Neural cell (in vitro differentiated cells): Measurements from ENCODE around the gene IFIT2. TPM values are rescaled to one million over a fixed set of nuclear protein-coding genes. Genes with fewer than 3 reads are reported as not detected.
"Not testable (repeated sequence)": the region's sequence is repeated elsewhere in the genome, so short reads cannot be mapped to it uniquely, and the experiment has no call there.

Experiments used
- H2AFZ ChIP-seq: fragments of 200-600, 300-800 bp; sonication (generic), shearing (Covaris generic); 2 replicates; pipeline ENCODE4 v1.6.0; 2014; ENCODE audit warnings: low read depth, mild to moderate bottlenecking, antibody characterized with exemption, low read length, moderate library complexity
- H3F3A ChIP-seq: fragments of 200-600 bp; shearing (Covaris generic); 2 replicates; pipeline ENCODE4 v1.6.1; 2016; ENCODE audit warnings: mild to moderate bottlenecking, moderate library complexity, mixed read lengths, antibody characterized with exemption, low read length; ENCODE audit not compliant: insufficient read depth, poor library complexity, severe bottlenecking
- H3K27ac ChIP-seq: fragments of 200-600, 300-800 bp; sonication (generic), shearing (Covaris generic); 2 replicates; pipeline ENCODE4 v1.5.1; 2014; ENCODE audit warnings: mild to moderate bottlenecking, low read length, moderate library complexity
- H3K27me3 ChIP-seq: fragments of 300-800, 200-600 bp; sonication (generic), shearing (Covaris generic); 2 replicates; pipeline ENCODE4 v1.6.0; 2014; ENCODE audit warnings: mild to moderate bottlenecking, low read depth, low read length, moderate library complexity; ENCODE audit not compliant: insufficient read depth
- H3K36me3 ChIP-seq: fragments of 300-800, 200-600 bp; sonication (generic), shearing (Covaris generic); 2 replicates; pipeline ENCODE4 v1.5.1; 2014; ENCODE audit warnings: mild to moderate bottlenecking, antibody characterized with exemption, low read length, moderate library complexity; ENCODE audit not compliant: insufficient read depth
- H3K4me2 ChIP-seq: fragments of 300-800, 200-600 bp; sonication (generic), shearing (Covaris generic); 2 replicates; pipeline ENCODE4 v1.6.0; 2014; ENCODE audit warnings: mild to moderate bottlenecking, low read length
- H3K4me3 ChIP-seq: fragments of 300-800, 200-600 bp; sonication (generic), shearing (Covaris generic); 2 replicates; pipeline ENCODE4 v1.5.1; 2014; ENCODE audit warnings: mild to moderate bottlenecking, low read length, moderate library complexity
- H3K79me2 ChIP-seq: fragments of 200-600 bp; shearing (Covaris generic); replicated peaks from 2 replicates; pipeline ENCODE4 v1.6.0; 2014; ENCODE audit warnings: mild to moderate bottlenecking, low read length, moderate library complexity; ENCODE audit not compliant: insufficient read depth
- H3K9ac ChIP-seq: fragments of 300-800, 200-600 bp; sonication (generic), shearing (Covaris generic); 2 replicates; pipeline ENCODE4 v1.6.1; 2016; ENCODE audit warnings: mild to moderate bottlenecking, low read length, mixed read lengths
- H3K9me2 ChIP-seq: fragments of 200-600 bp; shearing (Covaris generic); 2 replicates; pipeline ENCODE4 v1.6.1; 2016; ENCODE audit warnings: mild to moderate bottlenecking, low read length, mixed read lengths; ENCODE audit not compliant: insufficient read depth
- H3K9me3 ChIP-seq: fragments of 200-600, 300-800 bp; sonication (generic), shearing (Covaris generic); 2 replicates; pipeline ENCODE4 v1.6.1; 2016; ENCODE audit warnings: mild to moderate bottlenecking, mixed run types, low read length, moderate library complexity, mixed read lengths
- H4K20me1 ChIP-seq: fragments of 200-600 bp; shearing (Covaris generic); 2 replicates; pipeline ENCODE4 v1.6.1; 2016; ENCODE audit warnings: mild to moderate bottlenecking, mixed run types; ENCODE audit not compliant: insufficient read depth
- EP300 ChIP-seq: fragments of 450-650 bp; conservative IDR thresholded peaks from 2 replicates; pipeline ENCODE4 v1.6.1; 2014; ENCODE audit warnings: antibody characterized with exemption, mild to moderate bottlenecking, moderate library complexity; ENCODE audit not compliant: poor library complexity, severe bottlenecking
- EZH2 ChIP-seq: fragments of 200-600, 300-800 bp; shearing (Covaris generic), sonication (generic); IDR thresholded peaks from 2 replicates; pipeline ENCODE4 v1.6.1; 2014; ENCODE audit warnings: antibody characterized with exemption, low read length, borderline replicate concordance, mild to moderate bottlenecking; ENCODE audit not compliant: insufficient read depth, poor library complexity, severe bottlenecking
- MXI1 ChIP-seq: fragments of 450-650 bp; conservative IDR thresholded peaks from 2 replicates; pipeline ENCODE4 v1.6.1; 2014; ENCODE audit warnings: antibody characterized with exemption, mild to moderate bottlenecking; ENCODE audit not compliant: poor library complexity, severe bottlenecking
- POLR2AphosphoS5 ChIP-seq: IDR thresholded peaks from 2 replicates; pipeline ENCODE4 v1.6.1; 2012
- RAD21 ChIP-seq: fragments of 450-650 bp; conservative IDR thresholded peaks from 2 replicates; pipeline ENCODE4 v1.6.1; 2014; ENCODE audit warnings: antibody characterized with exemption, mild to moderate bottlenecking, moderate library complexity
- polyA plus RNA-seq: library from polyadenylated mRNA; depleted of rRNA; stranded (reverse); fragments of >200 nt; gene quantifications from 2 replicates; pipeline ENCODE4 v1.2.3, GENCODE V29; 2014
- TF ChIP-seq, protein P1 (sequence below): IDR thresholded peaks from 2 replicates; pipeline ENCODE4 v1.6.1; 2012; ENCODE audit warnings: borderline replicate concordance

The IFIT2 gene
- polyA plus RNA-seq, 1 donor from 2014 or later, result 0.26 TPM

DNA sequence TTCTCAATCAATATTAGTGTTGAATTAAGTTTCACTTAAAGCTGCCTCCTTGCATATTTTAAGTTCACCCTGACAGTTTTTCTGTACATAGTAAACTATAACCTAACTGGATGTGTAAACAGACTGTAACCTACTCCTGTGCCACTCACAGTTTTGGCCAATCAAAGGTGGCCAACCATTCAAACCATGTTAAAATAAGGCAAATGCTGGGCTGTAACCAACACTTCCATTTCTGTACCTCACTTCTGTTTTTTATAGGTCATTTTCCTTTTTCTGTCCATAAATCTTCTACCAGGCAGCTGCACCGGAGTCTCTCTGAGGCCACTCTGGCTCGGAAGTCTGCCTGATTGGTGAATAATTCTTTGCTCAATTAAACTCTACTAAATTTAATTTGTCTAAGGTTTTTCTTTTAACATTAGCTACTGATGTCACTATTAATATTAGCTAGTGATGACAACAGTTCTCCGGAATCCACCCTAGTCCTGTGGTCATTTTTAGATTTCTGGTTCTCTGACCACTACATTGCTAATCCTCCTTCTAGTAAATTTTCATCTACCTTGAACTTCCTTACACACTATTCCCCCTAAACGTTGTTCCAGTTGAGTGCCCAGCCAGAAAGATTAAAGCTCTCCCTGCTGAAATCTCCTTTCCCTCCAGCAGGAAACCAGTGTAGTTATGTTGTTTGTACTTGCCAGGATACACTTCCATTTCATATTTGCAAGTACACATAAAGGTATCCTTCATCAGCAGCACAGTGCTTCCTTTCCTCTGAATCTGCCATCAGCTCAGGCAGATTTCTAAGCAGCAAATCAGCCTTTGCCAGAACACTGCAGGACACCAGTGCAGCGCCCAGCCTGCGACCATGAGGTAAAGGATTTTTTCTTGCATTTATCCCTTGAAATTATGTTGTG is 18.6 kb upstream of the IFIT2 start:
- TF ChIP-seq EP300 (no peak), EZH2 (no peak), RAD21 (no peak), POLR2AphosphoS5 (peak; percentile 3), MXI1 (no peak)
- TF ChIP-seq, protein P1, sequence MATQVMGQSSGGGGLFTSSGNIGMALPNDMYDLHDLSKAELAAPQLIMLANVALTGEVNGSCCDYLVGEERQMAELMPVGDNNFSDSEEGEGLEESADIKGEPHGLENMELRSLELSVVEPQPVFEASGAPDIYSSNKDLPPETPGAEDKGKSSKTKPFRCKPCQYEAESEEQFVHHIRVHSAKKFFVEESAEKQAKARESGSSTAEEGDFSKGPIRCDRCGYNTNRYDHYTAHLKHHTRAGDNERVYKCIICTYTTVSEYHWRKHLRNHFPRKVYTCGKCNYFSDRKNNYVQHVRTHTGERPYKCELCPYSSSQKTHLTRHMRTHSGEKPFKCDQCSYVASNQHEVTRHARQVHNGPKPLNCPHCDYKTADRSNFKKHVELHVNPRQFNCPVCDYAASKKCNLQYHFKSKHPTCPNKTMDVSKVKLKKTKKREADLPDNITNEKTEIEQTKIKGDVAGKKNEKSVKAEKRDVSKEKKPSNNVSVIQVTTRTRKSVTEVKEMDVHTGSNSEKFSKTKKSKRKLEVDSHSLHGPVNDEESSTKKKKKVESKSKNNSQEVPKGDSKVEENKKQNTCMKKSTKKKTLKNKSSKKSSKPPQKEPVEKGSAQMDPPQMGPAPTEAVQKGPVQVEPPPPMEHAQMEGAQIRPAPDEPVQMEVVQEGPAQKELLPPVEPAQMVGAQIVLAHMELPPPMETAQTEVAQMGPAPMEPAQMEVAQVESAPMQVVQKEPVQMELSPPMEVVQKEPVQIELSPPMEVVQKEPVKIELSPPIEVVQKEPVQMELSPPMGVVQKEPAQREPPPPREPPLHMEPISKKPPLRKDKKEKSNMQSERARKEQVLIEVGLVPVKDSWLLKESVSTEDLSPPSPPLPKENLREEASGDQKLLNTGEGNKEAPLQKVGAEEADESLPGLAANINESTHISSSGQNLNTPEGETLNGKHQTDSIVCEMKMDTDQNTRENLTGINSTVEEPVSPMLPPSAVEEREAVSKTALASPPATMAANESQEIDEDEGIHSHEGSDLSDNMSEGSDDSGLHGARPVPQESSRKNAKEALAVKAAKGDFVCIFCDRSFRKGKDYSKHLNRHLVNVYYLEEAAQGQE, result no peak
- Histone ChIP-seq H3K9ac (peak overlapping the region; percentile 56), H3K9me3 (no peaks in the 10 kb centered on the region), H3K27ac (peak overlapping the region; percentile 81), H3K9me2 (no peaks in the 10 kb centered on the region), H3K36me3 (no peaks in the 10 kb centered on the region), H3K4me3 (peak overlapping the region; percentile 56), H4K20me1 (no peaks in the 10 kb centered on the region), H3K4me2 (peak overlapping the region; percentile 66), H3F3A (peaks cover 3% of the 10 kb centered on the region), H2AFZ (peak overlapping the region; percentile 25), H3K79me2 (no peaks in the 10 kb centered on the region), H3K27me3 (no peaks in the 10 kb centered on the region)

DNA sequence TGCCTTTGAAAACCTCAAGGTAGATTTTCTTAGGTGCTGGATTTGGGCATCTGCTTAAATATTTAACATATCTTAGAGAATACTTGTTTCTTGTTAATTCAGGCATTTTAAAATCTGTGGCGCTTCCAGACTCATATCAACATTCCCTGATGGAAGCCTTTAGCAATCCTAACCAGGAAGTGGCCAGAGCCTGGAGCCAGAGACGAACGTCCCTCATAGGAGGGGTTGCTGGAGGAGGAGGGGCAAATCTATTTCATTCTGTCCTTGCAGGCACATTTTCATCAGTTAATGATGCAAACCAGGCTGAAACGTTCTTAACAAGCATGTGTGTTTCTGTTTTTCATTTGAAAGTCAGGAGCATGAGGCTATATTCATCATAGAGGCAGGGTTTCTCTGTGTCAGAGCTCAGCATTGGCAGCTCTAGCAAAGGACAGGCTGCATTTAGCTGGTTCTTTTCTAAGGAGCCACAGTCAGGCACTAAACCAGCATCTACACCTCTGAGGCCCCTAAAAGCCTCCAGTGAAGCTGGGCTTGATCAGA is 17.8 kb upstream of the IFIT2 start:
- no peaks in the 10 kb centered on the region for H3K9me3 ChIP-seq
- no peaks in the 10 kb centered on the region for H3K27me3 ChIP-seq
- no peaks in the 10 kb centered on the region for H3K36me3 ChIP-seq
- H3F3A ChIP-seq, result peaks cover 3% of the 10 kb centered on the region
- H3K9ac ChIP-seq, result peak overlapping the region; percentile 56
- H3K4me3 ChIP-seq, result peak overlapping the region; percentile 56
- TF ChIP-seq, protein P1, result peak; percentile 68
- no peak for TF ChIP-seq EZH2
- peak overlapping the region; percentile 66 for H3K4me2 ChIP-seq
- H3K79me2 ChIP-seq, result no peaks in the 10 kb centered on the region
- H3K9me2 ChIP-seq, result no peaks in the 10 kb centered on the region
- H4K20me1 ChIP-seq, result no peaks in the 10 kb centered on the region
- peak overlapping the region; percentile 25 for H2AFZ ChIP-seq
- H3K27ac ChIP-seq, result peak overlapping the region; percentile 81

DNA sequence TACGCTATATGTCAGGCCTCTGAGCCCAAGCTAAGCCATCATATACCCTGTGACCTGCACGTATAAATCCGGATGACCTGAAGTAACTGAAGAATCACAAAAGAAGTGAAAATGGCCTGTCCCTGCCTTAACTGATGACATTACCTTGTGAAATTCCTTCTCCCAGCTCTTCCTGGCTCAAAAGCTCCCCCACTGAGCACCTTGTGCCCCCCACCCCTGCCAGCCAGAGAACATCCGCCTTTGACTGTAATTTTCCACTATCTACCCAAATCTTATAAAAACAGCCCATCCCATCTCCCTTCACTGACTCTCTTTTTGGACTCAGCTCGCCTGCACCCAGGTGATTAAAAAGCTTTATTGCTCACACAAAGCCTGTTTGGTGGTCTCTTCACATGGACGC is 17.1 kb upstream of the IFIT2 start:
- H3K36me3 ChIP-seq, H3F3A ChIP-seq, H3K9me3 ChIP-seq, H4K20me1 ChIP-seq, H3K9me2 ChIP-seq, H3K79me2 ChIP-seq, H3K4me3 ChIP-seq, H2AFZ ChIP-seq, H3K27me3 ChIP-seq, H3K9ac ChIP-seq: not testable (repeated sequence)
- H3K27ac ChIP-seq, result peak overlapping the region; percentile 81
- peak overlapping the region; percentile 66 for H3K4me2 ChIP-seq

DNA sequence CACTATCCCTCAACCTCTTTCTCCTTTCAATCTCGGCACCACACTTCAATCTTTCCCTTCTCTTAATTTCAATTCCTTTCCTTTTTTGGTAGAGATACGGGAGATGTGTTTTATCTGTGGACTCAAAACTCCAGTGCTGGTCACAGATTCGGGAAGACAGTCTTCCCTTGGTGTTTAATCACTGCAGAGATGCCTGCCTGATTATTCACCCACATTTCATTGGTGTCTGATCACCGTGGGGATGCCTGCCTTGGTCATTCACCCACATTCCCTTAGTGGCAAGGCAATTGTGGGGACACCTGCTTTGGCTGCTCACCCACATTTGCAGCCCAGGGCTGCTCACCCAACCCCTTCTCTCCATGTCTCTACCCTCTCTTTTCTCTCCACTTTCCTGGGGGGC is 16.5 kb upstream of the IFIT2 start:
- not testable (repeated sequence) for H4K20me1 ChIP-seq, H3K27me3 ChIP-seq, H3K27ac ChIP-seq, H3K36me3 ChIP-seq, H3K9me3 ChIP-seq, H3K79me2 ChIP-seq, H3K9me2 ChIP-seq, H2AFZ ChIP-seq, H3K9ac ChIP-seq, H3K4me2 ChIP-seq, H3K4me3 ChIP-seq, H3F3A ChIP-seq
